OCI-LY7 (cell line): ENCODE data around the gene TRANK1. TPM values are rescaled to one million over a fixed set of nuclear protein-coding genes. Genes with fewer than 3 reads are reported as not detected.

Experiments
- BruUV-seq: library from RNA; stranded (reverse); fragments of 400-500 nt; replicated peaks from 2 replicates; lab custom pipeline; 2021; lab: Mats Ljungman, UMichigan
- CTCF ChIA-PET: fragments of 300-600 bp; sonication (Branson Sonifier 250); formaldehyde crosslinking; loops from one replicate; lab custom pipeline; 2022; ENCODE audit warnings: antibody characterized with exemption; ENCODE audit not compliant: unreplicated experiment; lab: Charles Lee
- POLR2A ChIA-PET: fragments of 300-600 bp; sonication (Branson Sonifier 250); formaldehyde crosslinking; loops from one replicate; lab custom pipeline; 2022; ENCODE audit warnings: antibody characterized with exemption; lab: Charles Lee
- DNase-seq: peaks from one replicate; pipeline ENCODE4 v3.0.0-alpha.2; 2015; ENCODE audit warnings: low spot score
- H2AFZ ChIP-seq: fragments of 200-600 bp; sonication (generic), shearing (Covaris generic); 2 replicates; pipeline ENCODE4 v1.6.1; 2014; ENCODE audit warnings: mild to moderate bottlenecking, antibody characterized with exemption, low read length, moderate library complexity
- H3K27ac ChIP-seq: fragments of 200-600 bp; sonication (generic); 2 replicates; pipeline ENCODE4 v1.5.1; 2014; ENCODE audit warnings: mixed run types, low read depth, mild to moderate bottlenecking, moderate library complexity, low read length, inconsistent platforms; ENCODE audit not compliant: poor library complexity, severe bottlenecking
- H3K36me3 ChIP-seq: fragments of 200-600 bp; sonication (generic); 2 replicates; pipeline ENCODE4 v1.6.1; 2014; ENCODE audit warnings: mild to moderate bottlenecking, antibody characterized with exemption, low read length, moderate library complexity, mixed read lengths; ENCODE audit not compliant: insufficient read depth
- H3K4me1 ChIP-seq: fragments of 200-600 bp; sonication (generic); 2 replicates; pipeline ENCODE4 v1.5.1; 2014; ENCODE audit warnings: mild to moderate bottlenecking, low read length; ENCODE audit not compliant: insufficient read depth, poor library complexity, severe bottlenecking
- H3K4me2 ChIP-seq: fragments of 200-600 bp; sonication (generic); 2 replicates; pipeline ENCODE4 v1.6.1; 2014; ENCODE audit warnings: mild to moderate bottlenecking, low read length
- H3K4me3 ChIP-seq: fragments of 200-600 bp; sonication (generic); 2 replicates; pipeline ENCODE4 v1.5.1; 2014; ENCODE audit warnings: mild to moderate bottlenecking, low read depth, low read length; ENCODE audit not compliant: poor library complexity, severe bottlenecking
- H3K79me2 ChIP-seq: fragments of 200-600 bp; sonication (generic); 2 replicates; pipeline ENCODE4 v1.6.1; 2016; ENCODE audit warnings: low read depth, mild to moderate bottlenecking, low read length, moderate library complexity, mixed read lengths; ENCODE audit not compliant: insufficient read depth
- H3K9me2 ChIP-seq: fragments of 200-600 bp; sonication (generic); 2 replicates; pipeline ENCODE4 v1.6.1; 2016; ENCODE audit warnings: mild to moderate bottlenecking, low read length, mixed read lengths; ENCODE audit not compliant: insufficient read depth
- H3K9me3 ChIP-seq: fragments of 200-600 bp; sonication (generic); 2 replicates; pipeline ENCODE4 v1.6.1; 2014; ENCODE audit warnings: mild to moderate bottlenecking, mixed run types, low read length, mixed read lengths
- H4K20me1 ChIP-seq: fragments of 200-600 bp; sonication (generic); 2 replicates; pipeline ENCODE4 v1.6.1; 2014; ENCODE audit warnings: mild to moderate bottlenecking, antibody characterized with exemption, low read length, moderate library complexity, mixed read lengths; ENCODE audit not compliant: insufficient read depth
- CTCF ChIP-seq: fragments of 200-600 bp; sonication (generic); conservative IDR thresholded peaks from 2 replicates; pipeline ENCODE4 v1.5.1; 2014; ENCODE audit warnings: mild to moderate bottlenecking, antibody characterized with exemption, low read length, moderate library complexity, mixed read lengths
- EZH2phosphoT487 ChIP-seq: fragments of 200-600 bp; sonication (generic); IDR thresholded peaks from 2 replicates; pipeline ENCODE4 v1.6.1; 2018; ENCODE audit warnings: low read depth, borderline replicate concordance, mild to moderate bottlenecking, mixed run types, antibody characterized with exemption, low read length, moderate library complexity, mixed read lengths
- intact Hi-C: fragments of 100-400 bp; cut with micrococcal nuclease; formaldehyde crosslinking; loops from one replicate; pipeline ENCODE4 v1.10.0; 2022; ENCODE audit not compliant: unreplicated experiment
- total RNA-seq, 2 experiments: library from RNA; depleted of rRNA in 1 of 2; stranded (reverse); fragments of >200 nt in 1 of 2; shearing (Covaris generic) in 1 of 2; gene quantifications; 2 replicates each; pipeline ENCODE4 v1.2.3, GENCODE V29; 2014 to 2022

The TRANK1 gene
- total RNA-seq, 2 experiments from 2014 or later: 34.9 to 57.1 TPM

GRCh38 chr3:36823806-36824205 is 121.0 kb downstream of the TRANK1 start:
- intact Hi-C loops: no loop called here
- H3K4me2 ChIP-seq: no peak overlapping the region
- no peak overlapping the region for H3K4me3 ChIP-seq
- no peak for DNase-seq
- no peaks in the 10 kb centered on the region for H3K9me3 ChIP-seq
- TF ChIP-seq EZH2phosphoT487 (no peak), CTCF (no peak)
- H3K27ac ChIP-seq: no peak overlapping the region
- H3K4me1 ChIP-seq: no peaks in the 10 kb centered on the region
- ChIA-PET CTCF (no interaction called here), POLR2A (interaction anchor here (0.8 kb wide), 1 partner anchor 11 kb away, joined by 3 read pairs; no protein-coding TSS in a partner anchor)
- no peak overlapping the region for H2AFZ ChIP-seq
- H3K9me2 ChIP-seq: no peaks in the 10 kb centered on the region
- no TSS peak for BruUV-seq
- H3K79me2 ChIP-seq: no peaks in the 10 kb centered on the region
- H4K20me1 ChIP-seq: no peaks in the 10 kb centered on the region
- H3K36me3 ChIP-seq: peaks cover 30% of the 10 kb centered on the region

DNA sequence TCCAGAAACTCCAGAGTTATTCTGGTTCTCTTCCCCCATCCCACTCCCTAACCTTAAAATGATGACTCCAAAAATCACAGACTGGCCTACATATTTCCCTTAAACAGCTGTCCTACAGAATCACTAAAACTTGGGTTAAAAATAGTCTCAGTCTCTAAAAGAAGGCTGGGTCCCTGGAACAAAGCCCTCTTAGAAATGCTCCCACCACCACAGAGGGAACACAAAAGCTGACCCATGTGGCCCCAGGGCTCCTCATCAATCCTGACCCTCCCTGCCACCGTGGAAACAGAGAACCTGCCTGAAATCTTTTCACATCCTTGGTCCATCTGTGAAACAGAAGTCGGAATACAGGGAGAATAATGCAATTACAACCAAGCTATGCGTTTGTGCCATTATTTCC is 124.8 kb downstream of the TRANK1 start:
- H3K4me3 ChIP-seq: no peak overlapping the region
- H3K9me2 ChIP-seq: no peaks in the 10 kb centered on the region
- peaks cover 2% of the 10 kb centered on the region; the same call in 1 of the 2 replicates for H3K36me3 ChIP-seq
- H3K27ac ChIP-seq: no peak overlapping the region
- H4K20me1 ChIP-seq: no peaks in the 10 kb centered on the region
- no peaks in the 10 kb centered on the region for H3K9me3 ChIP-seq
- POLR2A ChIA-PET: no interaction called here
- no peaks in the 10 kb centered on the region for H3K4me1 ChIP-seq
- no peak for DNase-seq
- BruUV-seq: no TSS peak
- no peaks in the 10 kb centered on the region for H3K79me2 ChIP-seq
- intact Hi-C loops: no loop called here
- no peak overlapping the region for H3K4me2 ChIP-seq
- TF ChIP-seq CTCF (no peak), EZH2phosphoT487 (no peak)
- CTCF ChIA-PET: no interaction called here
- no peak overlapping the region for H2AFZ ChIP-seq

DNA sequence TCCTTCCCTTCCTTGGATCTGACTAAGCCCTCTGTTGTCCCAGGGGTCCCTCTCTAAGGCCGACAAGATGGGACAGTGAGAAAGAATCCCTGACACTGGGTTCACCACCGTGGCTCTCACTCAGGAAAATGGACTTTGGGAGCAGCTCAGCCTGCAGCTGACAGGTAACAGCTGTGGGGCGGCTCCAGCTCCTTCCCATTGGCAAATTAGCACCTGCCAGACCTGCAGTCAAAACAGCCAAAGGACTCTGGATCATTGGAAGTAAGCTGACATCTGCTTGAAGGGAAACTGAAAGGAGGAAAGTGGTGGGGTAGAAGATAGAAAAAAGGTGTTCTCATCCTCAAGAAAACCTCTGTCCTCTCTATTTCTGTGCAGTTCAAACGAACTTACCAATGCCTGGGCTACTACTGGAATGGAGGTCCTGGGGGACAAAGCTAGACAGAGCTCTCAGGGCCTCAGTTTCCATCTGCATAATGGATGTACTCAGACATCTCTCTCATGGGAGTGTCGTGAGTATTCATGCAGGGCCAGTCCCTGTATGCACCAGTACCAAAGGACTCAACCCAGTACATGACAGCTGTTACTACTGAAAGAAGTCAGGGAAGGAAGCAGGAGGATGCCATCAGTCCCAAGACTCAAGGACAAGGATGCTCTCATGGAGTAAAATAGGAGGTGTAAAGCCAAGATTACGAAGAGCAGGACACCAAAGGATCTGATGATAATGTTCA is 126.9 kb downstream of the TRANK1 start:
- Histone ChIP-seq H3K79me2 (no peaks in the 10 kb centered on the region), H3K4me1 (no peaks in the 10 kb centered on the region), H3K4me2 (no peak overlapping the region), H4K20me1 (no peaks in the 10 kb centered on the region), H3K9me3 (no peaks in the 10 kb centered on the region), H3K4me3 (no peak overlapping the region), H2AFZ (no peak overlapping the region), H3K9me2 (no peaks in the 10 kb centered on the region), H3K36me3 (no peaks in the 10 kb centered on the region), H3K27ac (no peak overlapping the region)
- intact Hi-C loops: no loop called here
- CTCF ChIA-PET: no interaction called here
- POLR2A ChIA-PET: interaction anchor here (0.6 to 0.7 kb wide), 3 partner anchors 9 to 59 kb away, joined by 3 to 4 read pairs (median 3); no protein-coding TSS in a partner anchor
- no TSS peak for BruUV-seq
- DNase-seq: no peak
- TF ChIP-seq EZH2phosphoT487: no peak
- TF ChIP-seq CTCF: no peak
